ENCODE measurements around the gene MLYCD.

Gene MLYCD

GRCh38 chr16:83898463-83899271 lies at the start of gene MLYCD:
Gene MLYCD, plus strand, starts transcription at chr16:83899115. Its CDS starts 30 bp downstream, at chr16:83899145.
- DNase-seq, result peak; percentile 50

GRCh38 chr16:83849421-83849820 lies 49.5 kb upstream of the MLYCD start:
- DNase-seq, result no peak

- no peak for DNase-seq
These were observed 48.0 kb upstream of the MLYCD start for GRCh38 chr16:83850947-83851346.

GRCh38 chr16:83851473-83851872 lies 47.4 kb upstream of the MLYCD start:
- DNase-seq, result no peak

DNA sequence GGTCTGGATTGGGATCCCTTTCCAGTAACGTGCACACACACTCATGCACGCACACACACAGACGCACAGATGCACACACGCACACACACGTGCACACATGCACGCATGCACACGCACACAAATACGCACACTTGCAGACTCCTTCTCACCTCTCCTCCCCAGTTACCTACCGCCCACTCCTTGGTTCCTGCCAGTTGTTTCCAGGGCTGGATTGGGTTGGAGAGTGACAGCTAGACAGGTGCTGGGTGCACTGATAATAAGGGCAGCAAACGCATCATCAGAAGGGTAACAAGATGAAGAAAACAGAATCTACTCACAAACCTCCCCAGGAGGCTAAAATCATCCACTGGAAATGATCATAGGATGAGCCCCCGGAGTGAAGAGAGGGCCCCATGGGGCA lies 46.1 kb upstream of the MLYCD start:
- no peak for DNase-seq

DNA sequence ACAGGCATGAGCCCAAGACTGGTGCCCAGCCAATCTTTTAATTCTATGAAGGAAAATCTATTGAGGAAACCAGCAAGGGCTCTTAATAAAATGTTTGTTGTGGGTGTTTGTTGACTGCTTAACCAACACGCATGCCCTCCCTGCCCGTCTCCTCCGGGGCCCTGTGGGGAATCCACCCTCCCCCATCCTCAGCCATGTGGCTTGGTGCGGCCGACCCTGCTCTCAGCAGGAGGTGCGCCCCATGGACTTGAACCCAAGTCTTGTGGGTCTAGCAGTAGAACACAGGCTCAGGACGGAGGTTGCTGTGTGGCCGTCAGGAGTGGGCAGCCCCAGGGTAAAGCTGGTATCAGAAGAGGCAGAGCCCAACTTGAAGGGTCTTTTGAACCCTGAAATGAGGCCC lies 45.1 kb upstream of the MLYCD start:
- DNase-seq, result no peak

DNA sequence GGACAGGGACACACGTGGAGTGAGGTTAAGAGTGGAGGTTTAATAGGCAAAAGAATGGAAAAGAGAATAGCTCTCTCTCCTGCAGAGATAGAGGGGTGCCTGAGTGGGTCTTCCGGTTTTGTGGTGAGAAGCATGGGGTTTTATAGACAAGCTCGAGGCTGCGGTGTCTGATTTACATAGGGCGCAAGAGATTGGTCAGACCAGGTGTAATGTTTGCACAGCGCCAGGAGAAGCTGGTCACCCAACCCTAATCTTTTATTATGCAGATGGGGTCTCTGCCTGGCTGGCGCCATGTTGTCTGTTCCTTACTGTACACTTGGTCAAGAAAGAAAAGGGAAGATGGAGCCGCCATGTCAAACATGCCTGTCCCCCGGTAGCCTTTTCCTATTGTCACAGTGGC lies 44.5 kb upstream of the MLYCD start:
- no peak for DNase-seq

GRCh38 chr16:83856792-83857191 lies 42.1 kb upstream of the MLYCD start:
- no peak for DNase-seq

- DNase-seq, result no peak
These were observed 39.6 kb upstream of the MLYCD start for GRCh38 chr16:83859265-83859664.

GRCh38 chr16:83862661-83863060 lies 36.3 kb upstream of the MLYCD start:
- DNase-seq, result no peak

- no peak for DNase-seq
These were observed 35.2 kb upstream of the MLYCD start for GRCh38 chr16:83863682-83864081.

DNA sequence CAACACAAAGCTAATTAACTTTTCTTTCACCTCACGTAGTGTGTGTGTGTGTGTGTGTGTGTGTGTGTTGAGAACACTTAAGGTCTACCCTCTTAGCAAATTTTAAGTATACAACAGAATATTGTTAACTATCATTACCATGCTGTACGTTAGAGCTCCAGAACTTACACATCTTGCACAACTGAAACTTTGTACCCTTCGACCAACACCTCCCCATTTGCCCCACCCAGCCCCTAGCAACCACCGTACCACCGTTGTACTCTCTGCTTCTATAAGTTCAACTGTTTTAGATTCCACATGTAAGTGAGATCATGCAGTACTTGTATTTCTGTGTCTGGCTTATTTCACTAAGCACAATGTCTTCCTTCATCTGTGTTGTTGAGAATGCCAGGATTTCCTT lies 28.1 kb upstream of the MLYCD start:
- DNase-seq, result no peak

GRCh38 chr16:83878838-83879237 lies 20.1 kb upstream of the MLYCD start:
- DNase-seq, result no peak

GRCh38 chr16:83882163-83882885 lies 16.6 kb upstream of the MLYCD start:
- DNase-seq, result no peak

GRCh38 chr16:83886199-83886971 lies 12.5 kb upstream of the MLYCD start:
- no peak for DNase-seq

DNA sequence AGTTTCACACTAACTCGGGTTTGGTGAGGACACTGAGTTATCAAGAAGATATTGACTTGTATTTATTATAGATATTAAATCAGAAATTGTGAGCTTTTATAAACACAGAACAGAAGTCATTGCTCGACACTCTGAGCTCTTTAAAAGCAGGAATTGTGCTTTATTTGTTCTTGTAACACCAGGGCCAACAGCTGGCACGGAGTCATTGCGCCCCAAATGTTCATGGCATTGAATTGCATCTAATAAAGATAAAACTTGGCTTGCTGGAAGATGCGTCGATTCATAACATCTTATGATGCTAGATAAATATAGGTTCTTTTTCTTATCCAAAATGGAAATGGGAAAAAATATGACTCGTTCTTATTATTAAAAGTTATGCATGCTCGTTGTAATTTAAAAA lies 11.8 kb upstream of the MLYCD start:
- no peak for DNase-seq

- no peak for DNase-seq
These were observed 11.4 kb upstream of the MLYCD start for GRCh38 chr16:83887564-83887963.

GRCh38 chr16:83888672-83889044 lies 10.3 kb upstream of the MLYCD start:
- no peak for DNase-seq

- DNase-seq, result no peak
These were observed 8.6 kb upstream of the MLYCD start for GRCh38 chr16:83890359-83890758.

- no peak for DNase-seq
These were observed 7.2 kb upstream of the MLYCD start for GRCh38 chr16:83891742-83892141.

DNA sequence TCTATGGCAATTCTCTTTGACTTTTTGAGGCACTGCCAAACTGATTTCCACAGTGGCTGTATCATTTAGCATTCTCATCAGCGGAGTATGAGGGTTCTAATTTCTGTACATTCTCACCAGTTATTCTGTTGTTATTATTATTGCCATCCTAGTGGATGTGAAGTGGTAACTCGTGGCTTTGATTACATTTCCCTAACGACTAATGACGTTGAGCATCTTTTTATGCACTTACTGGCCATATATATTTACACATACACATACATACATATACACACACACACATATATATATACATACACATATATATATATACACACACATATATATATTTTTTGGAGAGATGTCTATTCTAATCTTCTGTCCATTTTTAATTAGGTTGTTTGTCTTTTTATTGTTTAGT lies 3.7 kb upstream of the MLYCD start:
- DNase-seq, result no peak

- no peak for DNase-seq
These were observed 3.0 kb upstream of the MLYCD start for GRCh38 chr16:83895942-83896341.

GRCh38 chr16:83899272-83899897 lies 470 bp downstream of the MLYCD start:
- DNase-seq, result no peak

Measured in NK-92 treated with Interleukin-12 subunit alpha and Interleukin-12 subunit beta, amount 100 ng/mL, for 24 hours (cell line).